Effector memory CD4-positive, alpha-beta T cell (primary cell): ENCODE results near the gene MTERF4.
"Not testable (repeated sequence)": the region's sequence is repeated elsewhere in the genome, so short reads cannot be mapped to it uniquely, and the experiment has no call there.

Experiments
- DNase-seq, 3 donors: peaks; one replicate each; pipeline ENCODE4 v3.0.0-alpha.2; 2020
- H3K27ac ChIP-seq: 2 replicates; pipeline ENCODE4 v1.7.0; 2013; ENCODE audit warnings: mild to moderate bottlenecking, low read length, moderate library complexity; ENCODE audit not compliant: insufficient read depth, poor library complexity, severe bottlenecking
- H3K27me3 ChIP-seq: replicated peaks from 2 replicates; pipeline ENCODE4 v1.7.0; 2013; ENCODE audit warnings: mild to moderate bottlenecking, low read length; ENCODE audit not compliant: insufficient read depth, control insufficient read depth, poor library complexity, severe bottlenecking
- H3K36me3 ChIP-seq: 2 replicates; pipeline ENCODE4 v1.7.0; 2013; ENCODE audit warnings: mild to moderate bottlenecking, low read length, moderate library complexity; ENCODE audit not compliant: control insufficient read depth, insufficient read depth
- H3K4me1 ChIP-seq: 2 replicates; pipeline ENCODE4 v1.7.0; 2013; ENCODE audit warnings: low read length, mild to moderate bottlenecking; ENCODE audit not compliant: control insufficient read depth, insufficient read depth, poor library complexity, severe bottlenecking
- H3K4me3 ChIP-seq: 2 replicates; pipeline ENCODE4 v1.7.0; 2013; ENCODE audit warnings: low read length, low read depth, mild to moderate bottlenecking; ENCODE audit not compliant: insufficient read depth, poor library complexity, severe bottlenecking
- H3K9me3 ChIP-seq: 2 replicates; pipeline ENCODE4 v1.7.0; 2013; ENCODE audit warnings: mild to moderate bottlenecking, low read length, moderate library complexity; ENCODE audit not compliant: control insufficient read depth

The MTERF4 gene

DNA sequence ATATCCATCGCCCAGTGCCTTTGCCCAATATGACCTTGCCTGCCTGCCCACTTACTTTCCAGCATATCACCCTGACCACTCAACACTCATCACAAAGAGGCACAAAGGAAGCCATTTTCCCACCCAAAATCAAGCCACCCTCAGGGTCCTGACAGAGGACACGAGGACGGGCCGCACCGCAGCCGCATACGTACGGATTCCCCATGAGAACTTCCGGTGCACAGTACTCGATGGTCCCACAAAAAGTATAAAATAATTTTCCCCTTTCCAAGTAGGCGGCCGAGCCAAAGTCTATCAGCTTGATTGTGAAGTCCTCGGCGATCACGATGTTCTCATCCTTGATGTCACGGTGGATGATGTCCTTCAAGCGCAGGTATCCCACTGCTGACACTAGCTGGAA is 10.0 kb upstream of the MTERF4 start:
- Histone ChIP-seq H3K9me3 (no peaks in the 10 kb centered on the region), H3K4me1 (peaks cover 33% of the 10 kb centered on the region), H3K27ac (peak overlapping the region; percentile 74), H3K4me3 (peak overlapping the region; percentile 45), H3K27me3 (no peaks in the 10 kb centered on the region), H3K36me3 (peaks cover 7% of the 10 kb centered on the region)
- DNase-seq = no peak

DNA sequence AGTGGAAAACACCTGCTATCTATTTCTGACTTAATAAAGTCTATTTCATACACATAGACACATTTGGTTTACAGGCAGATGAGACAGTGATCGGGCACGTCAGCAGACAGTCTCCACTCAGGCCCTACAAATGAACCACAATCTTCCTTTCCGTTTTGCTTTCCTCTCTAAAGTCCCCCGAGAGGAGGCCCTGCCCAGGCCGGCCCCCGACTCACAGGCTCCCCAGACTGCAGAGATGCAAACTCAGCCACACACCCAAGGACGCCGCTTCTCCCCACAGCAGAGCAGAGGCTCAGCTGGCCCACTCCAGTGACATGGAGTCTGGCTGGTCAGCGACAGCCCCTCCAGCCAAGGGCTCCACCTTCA is 9.3 kb upstream of the MTERF4 start:
- peaks cover 13% of the 10 kb centered on the region for H3K36me3 ChIP-seq
- peak overlapping the region; percentile 74 for H3K27ac ChIP-seq
- H3K4me3 ChIP-seq = peak overlapping the region; percentile 45
- no peaks in the 10 kb centered on the region for H3K9me3 ChIP-seq
- peaks cover 33% of the 10 kb centered on the region for H3K4me1 ChIP-seq
- no peaks in the 10 kb centered on the region for H3K27me3 ChIP-seq
- peak in 1 of 3 donors; percentile 43 for DNase-seq

DNA sequence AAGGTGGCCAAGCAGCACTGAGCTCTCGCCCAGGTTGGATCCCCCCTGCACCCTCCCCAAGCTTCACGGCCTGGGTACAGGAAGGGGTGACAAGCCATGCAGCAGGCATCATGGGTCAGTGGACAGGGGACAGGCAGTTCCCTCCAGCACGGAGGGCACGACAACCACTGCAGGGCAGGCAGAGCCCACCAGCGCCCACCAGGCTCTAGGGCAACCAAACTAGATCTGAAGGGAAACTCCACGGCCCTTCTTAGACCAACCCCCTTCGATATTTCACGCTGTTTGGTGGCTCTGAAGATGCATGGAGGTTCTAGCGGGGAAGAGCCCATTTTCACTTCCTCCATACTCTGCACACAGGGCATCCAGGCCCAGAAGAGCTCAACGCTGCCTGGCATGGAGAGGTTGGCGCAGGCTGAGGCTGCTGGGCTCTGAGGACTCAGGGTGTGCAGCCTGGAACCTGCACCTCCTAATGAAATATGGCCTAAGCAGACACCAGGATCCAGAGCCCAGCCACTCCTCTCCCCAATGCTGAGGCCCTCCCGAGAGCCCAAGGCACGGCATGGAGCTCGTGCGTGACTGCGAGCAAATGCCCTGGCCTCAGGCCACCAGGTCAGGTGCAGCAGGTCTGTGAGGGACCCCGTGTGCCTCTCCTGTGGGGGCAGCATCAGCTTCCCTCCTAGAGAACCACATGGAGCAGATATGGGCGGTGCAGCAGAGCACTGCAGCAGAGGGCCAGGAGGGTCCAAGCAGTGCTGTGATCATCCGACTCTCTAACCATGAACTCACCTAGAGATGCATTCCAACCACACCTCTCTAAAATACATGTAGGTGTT is 8.7 kb upstream of the MTERF4 start:
- peak overlapping the region; percentile 45 for H3K4me3 ChIP-seq
- peaks cover 13% of the 10 kb centered on the region for H3K36me3 ChIP-seq
- H3K9me3 ChIP-seq = no peaks in the 10 kb centered on the region
- H3K27me3 ChIP-seq = no peaks in the 10 kb centered on the region
- peaks cover 33% of the 10 kb centered on the region for H3K4me1 ChIP-seq
- no peak for DNase-seq
- peak overlapping the region; percentile 74 for H3K27ac ChIP-seq

GRCh38 chr2:241110089-241110606 is 8.1 kb upstream of the MTERF4 start:
- Histone ChIP-seq H3K27me3 (no peaks in the 10 kb centered on the region), H3K4me1 (peaks cover 33% of the 10 kb centered on the region), H3K9me3 (no peaks in the 10 kb centered on the region), H3K27ac (peak overlapping the region; percentile 74), H3K4me3 (peak overlapping the region; percentile 45), H3K36me3 (peaks cover 13% of the 10 kb centered on the region)
- DNase-seq = no peak

GRCh38 chr2:241109210-241110088 is 7.4 kb upstream of the MTERF4 start:
- peaks cover 33% of the 10 kb centered on the region for H3K4me1 ChIP-seq
- H3K4me3 ChIP-seq = peak overlapping the region; percentile 45
- H3K9me3 ChIP-seq = no peaks in the 10 kb centered on the region
- H3K27me3 ChIP-seq = no peaks in the 10 kb centered on the region
- DNase-seq = no peak
- peak overlapping the region; percentile 74 for H3K27ac ChIP-seq
- peaks cover 9% of the 10 kb centered on the region for H3K36me3 ChIP-seq

- Histone ChIP-seq H3K36me3 (peaks cover 9% of the 10 kb centered on the region), H3K27me3 (no peaks in the 10 kb centered on the region), H3K4me3 (peak overlapping the region; percentile 45), H3K4me1 (peaks cover 33% of the 10 kb centered on the region), H3K9me3 (no peaks in the 10 kb centered on the region), H3K27ac (peak overlapping the region; percentile 74)
- DNase-seq = peak in 1 of 3 donors; percentile 32
Measured at GRCh38 chr2:241108271-241109209, 6.5 kb upstream of the MTERF4 start.

- H3K27ac ChIP-seq = peak overlapping the region; percentile 3
- H3K27me3 ChIP-seq = no peaks in the 10 kb centered on the region
- H3K9me3 ChIP-seq = no peaks in the 10 kb centered on the region
- H3K36me3 ChIP-seq = peaks cover 9% of the 10 kb centered on the region
- H3K4me1 ChIP-seq = peaks cover 28% of the 10 kb centered on the region
- H3K4me3 ChIP-seq = no peak overlapping the region
- DNase-seq = no peak
Measured at GRCh38 chr2:241107031-241107783, 5.1 kb upstream of the MTERF4 start.

DNA sequence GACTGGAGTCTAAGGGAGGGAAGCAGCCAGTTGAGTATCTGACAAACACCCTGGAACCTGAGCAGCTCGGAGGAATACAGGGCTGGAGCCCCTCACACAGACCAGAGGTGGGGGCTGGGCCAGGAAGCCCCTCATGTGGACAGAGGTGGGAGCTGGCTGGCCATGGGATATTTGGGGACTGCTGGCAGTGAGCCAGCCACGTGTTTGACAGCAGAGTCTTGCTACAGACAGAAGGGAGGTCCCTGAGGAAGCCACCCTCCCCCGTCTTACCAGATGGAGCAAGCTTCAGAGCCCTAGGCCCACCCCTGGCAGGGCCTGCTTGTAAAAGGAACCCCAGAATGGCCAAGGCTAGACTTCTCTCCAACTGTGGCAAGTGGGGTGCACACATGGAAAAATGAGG is 3.6 kb upstream of the MTERF4 start:
- no peak overlapping the region for H3K27ac ChIP-seq
- peaks cover 11% of the 10 kb centered on the region for H3K36me3 ChIP-seq
- no peaks in the 10 kb centered on the region for H3K27me3 ChIP-seq
- H3K4me1 ChIP-seq = peaks cover 32% of the 10 kb centered on the region
- H3K9me3 ChIP-seq = no peaks in the 10 kb centered on the region
- DNase-seq = no peak
- no peak overlapping the region for H3K4me3 ChIP-seq

- not testable (repeated sequence) for H3K4me3 ChIP-seq, DNase-seq, H3K27me3 ChIP-seq, H3K9me3 ChIP-seq
- Histone ChIP-seq H3K4me1 (peaks cover 26% of the 10 kb centered on the region), H3K27ac (peak overlapping the region; percentile 15), H3K36me3 (peaks cover 17% of the 10 kb centered on the region)
Measured at GRCh38 chr2:241104611-241105010, 2.5 kb upstream of the MTERF4 start.
